Measurements from ENCODE around the gene GGCT.

The GGCT gene

DNA sequence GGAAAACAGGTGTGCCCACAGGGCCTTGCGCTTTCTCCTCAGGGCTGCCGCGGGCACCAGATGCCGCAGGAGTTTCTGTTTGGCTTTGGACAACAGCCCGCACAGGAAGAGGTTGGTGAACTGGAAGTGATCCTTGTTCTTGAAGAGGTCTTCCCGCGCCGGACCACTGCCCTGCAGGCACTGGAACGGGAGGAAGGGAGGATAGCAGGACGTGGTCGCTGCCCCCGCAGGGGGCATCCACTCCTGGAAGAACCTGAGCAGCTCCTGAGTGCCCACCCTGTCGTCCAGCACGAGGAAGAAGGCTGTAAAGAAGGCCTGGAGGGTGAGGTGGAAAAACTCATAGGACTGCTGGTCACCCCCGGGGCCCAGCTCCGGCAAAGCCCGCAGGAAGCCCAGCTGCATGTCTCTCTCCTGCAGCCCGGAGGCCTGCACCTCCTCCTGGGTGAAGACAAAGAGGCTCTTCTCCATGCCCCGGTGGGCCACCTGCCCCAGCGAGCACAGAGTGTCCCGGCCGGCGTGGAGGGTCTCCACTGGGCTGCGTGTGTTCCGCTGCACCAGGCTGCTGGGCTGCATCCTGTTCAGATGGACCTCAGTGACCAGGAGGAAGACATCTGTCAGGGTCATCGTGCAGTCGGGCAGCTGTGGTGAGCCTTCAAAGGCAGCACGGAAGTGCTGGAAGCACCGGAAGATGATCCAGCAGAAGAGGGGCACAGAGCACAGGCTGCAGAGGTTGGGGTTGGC, 52.9 kb downstream of the GGCT start:
- DNase-seq (ENCODE audit: low read depth, low spot score): no peak
- Histone ChIP-seq H3K27ac (ENCODE audit: low read length) (no peak overlapping the region), H3K4me3 (ENCODE audit: low read length) (no peak overlapping the region), H3K27me3 (ENCODE audit: control insufficient read depth, insufficient read depth, low read length) (no peaks in the 10 kb centered on the region), H3K36me3 (ENCODE audit: control insufficient read depth, insufficient read depth, low read length) (no peaks in the 10 kb centered on the region), H3K9me3 (ENCODE audit: control insufficient read depth, insufficient read depth, low read length) (no peaks in the 10 kb centered on the region), H3K4me1 (ENCODE audit: control insufficient read depth, insufficient read depth, low read length) (peaks cover 3% of the 10 kb centered on the region; the same call in 1 of the 2 replicates)
- no CpG with 5 or more reads among the region's 29 CpGs for WGBS (ENCODE audit: insufficient coverage, insufficient read length)

- H3K27ac ChIP-seq (ENCODE audit: low read length): no peak overlapping the region
- H3K36me3 ChIP-seq (ENCODE audit: control insufficient read depth, insufficient read depth, low read length): no peaks in the 10 kb centered on the region; the same call in 1 of the 2 replicates
- DNase-seq (ENCODE audit: low read depth, low spot score): no peak
- H3K27me3 ChIP-seq (ENCODE audit: control insufficient read depth, insufficient read depth, low read length): no peaks in the 10 kb centered on the region
- H3K9me3 ChIP-seq (ENCODE audit: control insufficient read depth, insufficient read depth, low read length): no peaks in the 10 kb centered on the region
- no CpG with 5 or more reads among the region's 22 CpGs for WGBS (ENCODE audit: insufficient coverage, insufficient read length)
- peaks cover 3% of the 10 kb centered on the region; the same call in 1 of the 2 replicates for H3K4me1 ChIP-seq (ENCODE audit: control insufficient read depth, insufficient read depth, low read length)
- no peak overlapping the region for H3K4me3 ChIP-seq (ENCODE audit: low read length)
These were observed 53.6 kb downstream of the GGCT start for GRCh38 chr7:30450983-30451497.

- Histone ChIP-seq H3K27ac (ENCODE audit: low read length) (no peak overlapping the region), H3K4me1 (ENCODE audit: control insufficient read depth, insufficient read depth, low read length) (peaks cover 3% of the 10 kb centered on the region; the same call in 1 of the 2 replicates), H3K4me3 (ENCODE audit: low read length) (no peak overlapping the region), H3K27me3 (ENCODE audit: control insufficient read depth, insufficient read depth, low read length) (no peaks in the 10 kb centered on the region), H3K9me3 (ENCODE audit: control insufficient read depth, insufficient read depth, low read length) (no peaks in the 10 kb centered on the region), H3K36me3 (ENCODE audit: control insufficient read depth, insufficient read depth, low read length) (no peaks in the 10 kb centered on the region; the same call in 1 of the 2 replicates)
- no peak for DNase-seq (ENCODE audit: low read depth, low spot score)
- no CpG with 5 or more reads among the region's 6 CpGs for WGBS (ENCODE audit: insufficient coverage, insufficient read length)
These were observed 54.2 kb downstream of the GGCT start for GRCh38 chr7:30450240-30450982.

- Histone ChIP-seq H3K36me3 (ENCODE audit: control insufficient read depth, insufficient read depth, low read length) (no peaks in the 10 kb centered on the region; the same call in 1 of the 2 replicates), H3K27ac (ENCODE audit: low read length) (no peak overlapping the region), H3K27me3 (ENCODE audit: control insufficient read depth, insufficient read depth, low read length) (no peaks in the 10 kb centered on the region), H3K4me3 (ENCODE audit: low read length) (no peak overlapping the region), H3K4me1 (ENCODE audit: control insufficient read depth, insufficient read depth, low read length) (peaks cover 3% of the 10 kb centered on the region; the same call in 1 of the 2 replicates), H3K9me3 (ENCODE audit: control insufficient read depth, insufficient read depth, low read length) (no peaks in the 10 kb centered on the region)
- no peak for DNase-seq (ENCODE audit: low read depth, low spot score)
- WGBS (ENCODE audit: insufficient coverage, insufficient read length): no CpG with 5 or more reads among the region's 10 CpGs
These were observed 56.0 kb downstream of the GGCT start for GRCh38 chr7:30448461-30449189.

DNA sequence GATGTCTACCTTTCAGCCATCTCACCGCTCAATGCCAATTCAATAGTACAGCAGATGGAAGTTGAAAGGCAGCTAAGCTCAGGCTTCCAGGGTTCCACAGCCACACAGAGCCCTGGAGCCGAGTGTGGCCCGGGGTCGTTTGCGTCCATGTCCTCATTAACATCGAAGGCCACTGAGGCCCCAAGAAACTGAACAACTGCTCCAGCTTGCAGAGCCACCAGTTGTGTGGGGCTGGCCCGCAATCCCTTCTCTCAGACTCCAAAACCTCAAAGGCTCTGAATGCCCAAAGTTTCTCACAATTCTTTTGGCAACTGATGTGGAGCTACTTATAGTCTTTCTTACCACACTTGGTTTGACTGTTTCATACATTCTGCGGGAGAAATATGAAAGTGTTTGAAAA, 57.2 kb downstream of the GGCT start:
- H3K9me3 ChIP-seq (ENCODE audit: control insufficient read depth, insufficient read depth, low read length): no peaks in the 10 kb centered on the region
- no peaks in the 10 kb centered on the region; the same call in 1 of the 2 replicates for H3K36me3 ChIP-seq (ENCODE audit: control insufficient read depth, insufficient read depth, low read length)
- DNase-seq (ENCODE audit: low read depth, low spot score): no peak
- no peak overlapping the region for H3K4me3 ChIP-seq (ENCODE audit: low read length)
- H3K27me3 ChIP-seq (ENCODE audit: control insufficient read depth, insufficient read depth, low read length): no peaks in the 10 kb centered on the region
- WGBS (ENCODE audit: insufficient coverage, insufficient read length): no CpG with 5 or more reads among the region's 8 CpGs
- H3K27ac ChIP-seq (ENCODE audit: low read length): no peak overlapping the region
- H3K4me1 ChIP-seq (ENCODE audit: control insufficient read depth, insufficient read depth, low read length): peaks cover 3% of the 10 kb centered on the region; the same call in 1 of the 2 replicates

All from iPS DF 6.9 (cell line).